WTC11 (cell line): ENCODE data around the gene METTL24.
"Not testable (repeated sequence)": the region's sequence is repeated elsewhere in the genome, so short reads cannot be mapped to it uniquely, and the experiment has no call there.

Experiments used
- NR3C1 ChIP-seq: sonication (generic); formaldehyde crosslinking; conservative IDR thresholded peaks from 2 replicates; pipeline ENCODE4 v1.8.1; 2023; ENCODE audit warnings: low read depth, mild to moderate bottlenecking, missing genetic modification reagents
- RELA ChIP-seq: sonication (generic); formaldehyde crosslinking; IDR thresholded peaks from 2 replicates; pipeline ENCODE4 v1.8.1; 2022; ENCODE audit warnings: missing genetic modification reagents, mild to moderate bottlenecking, borderline replicate concordance
- TP53 ChIP-seq: sonication (generic); formaldehyde crosslinking; IDR thresholded peaks from 2 replicates; pipeline ENCODE4 v1.8.1; 2023; ENCODE audit warnings: mild to moderate bottlenecking, missing genetic modification reagents
- ZNF121 ChIP-seq: sonication (generic); formaldehyde crosslinking; IDR thresholded peaks from 2 replicates; pipeline ENCODE4 v1.8.0; 2023; ENCODE audit warnings: missing genetic modification reagents
- ZNF423 ChIP-seq: fragments of 250-450 bp; sonication (Bioruptor Pico); IDR thresholded peaks from 2 replicates; pipeline ENCODE4 v2.1.2; 2022; ENCODE audit warnings: mild to moderate bottlenecking, moderate library complexity
- TF ChIP-seq, protein P1 (sequence below): fragments of 200-600 bp; IDR thresholded peaks from 2 replicates; pipeline ENCODE4 v1.8.0; 2022; ENCODE audit warnings: antibody characterized with exemption
- TF ChIP-seq, protein P2 (sequence below): sonication (generic); formaldehyde crosslinking; IDR thresholded peaks from 2 replicates; pipeline ENCODE4 v1.8.1; 2022; ENCODE audit warnings: mild to moderate bottlenecking, missing genetic modification reagents, moderate library complexity, borderline replicate concordance
- TF ChIP-seq, protein P3 (sequence below): sonication (generic); formaldehyde crosslinking; IDR thresholded peaks from 2 replicates; pipeline ENCODE4 v1.8.0; 2022; ENCODE audit warnings: mild to moderate bottlenecking, missing genetic modification reagents
- TF ChIP-seq, protein P4 (sequence below): sonication (generic); formaldehyde crosslinking; conservative IDR thresholded peaks from 2 replicates; pipeline ENCODE4 v1.8.1; 2022; ENCODE audit warnings: mild to moderate bottlenecking, missing genetic modification reagents
- TF ChIP-seq, protein P5 (sequence below): sonication (generic); formaldehyde crosslinking; conservative IDR thresholded peaks from 2 replicates; pipeline ENCODE4 v1.8.1; 2023; ENCODE audit warnings: mild to moderate bottlenecking, low read depth, missing genetic modification reagents, moderate library complexity
- TF ChIP-seq, protein P6 (sequence below): sonication (generic); formaldehyde crosslinking; IDR thresholded peaks from 2 replicates; pipeline ENCODE4 v1.8.1; 2022; ENCODE audit warnings: low read depth, missing genetic modification reagents, borderline replicate concordance
- TF ChIP-seq, protein P7 (sequence below): sonication (generic); formaldehyde crosslinking; IDR thresholded peaks from 2 replicates; pipeline ENCODE4 v1.8.1; 2023; ENCODE audit warnings: mild to moderate bottlenecking, moderate library complexity, missing genetic modification reagents
- TF ChIP-seq, protein P8 (sequence below): sonication (generic); formaldehyde crosslinking; IDR thresholded peaks from 2 replicates; pipeline ENCODE4 v1.8.1; 2023; ENCODE audit warnings: mild to moderate bottlenecking, missing genetic modification reagents, borderline replicate concordance
- TF ChIP-seq, protein P9 (sequence below): sonication (generic); formaldehyde crosslinking; IDR thresholded peaks from 2 replicates; pipeline ENCODE4 v1.8.1; 2023; ENCODE audit warnings: mild to moderate bottlenecking, missing genetic modification reagents

DNA sequence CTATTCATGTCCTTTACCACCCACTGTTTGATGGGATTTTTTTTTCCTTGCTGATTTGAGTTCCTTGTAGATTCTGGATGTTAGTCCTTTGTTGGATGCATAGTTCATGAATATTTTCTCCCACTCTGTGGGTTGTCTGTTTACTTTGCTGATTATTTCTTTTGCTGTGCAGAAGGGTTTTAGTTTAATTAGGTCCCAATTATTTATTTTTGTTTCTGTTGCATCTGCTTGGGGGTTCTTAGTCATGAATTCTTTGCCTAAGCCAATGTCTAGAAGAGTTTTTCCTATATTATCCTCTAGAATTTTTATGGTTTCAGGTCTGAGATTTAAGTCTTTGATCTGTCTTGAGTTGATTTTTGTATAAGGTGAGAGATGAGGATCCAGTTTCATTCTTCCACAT lies 85.4 kb downstream of the METTL24 start:
- not testable (repeated sequence) for TF ChIP-seq RELA; TP53 (CRISPR knock-in tag); ZNF121; ZNF423 (CRISPR knock-in tag); NR3C1 (CRISPR knock-in tag)
- TF ChIP-seq, protein P1, sequence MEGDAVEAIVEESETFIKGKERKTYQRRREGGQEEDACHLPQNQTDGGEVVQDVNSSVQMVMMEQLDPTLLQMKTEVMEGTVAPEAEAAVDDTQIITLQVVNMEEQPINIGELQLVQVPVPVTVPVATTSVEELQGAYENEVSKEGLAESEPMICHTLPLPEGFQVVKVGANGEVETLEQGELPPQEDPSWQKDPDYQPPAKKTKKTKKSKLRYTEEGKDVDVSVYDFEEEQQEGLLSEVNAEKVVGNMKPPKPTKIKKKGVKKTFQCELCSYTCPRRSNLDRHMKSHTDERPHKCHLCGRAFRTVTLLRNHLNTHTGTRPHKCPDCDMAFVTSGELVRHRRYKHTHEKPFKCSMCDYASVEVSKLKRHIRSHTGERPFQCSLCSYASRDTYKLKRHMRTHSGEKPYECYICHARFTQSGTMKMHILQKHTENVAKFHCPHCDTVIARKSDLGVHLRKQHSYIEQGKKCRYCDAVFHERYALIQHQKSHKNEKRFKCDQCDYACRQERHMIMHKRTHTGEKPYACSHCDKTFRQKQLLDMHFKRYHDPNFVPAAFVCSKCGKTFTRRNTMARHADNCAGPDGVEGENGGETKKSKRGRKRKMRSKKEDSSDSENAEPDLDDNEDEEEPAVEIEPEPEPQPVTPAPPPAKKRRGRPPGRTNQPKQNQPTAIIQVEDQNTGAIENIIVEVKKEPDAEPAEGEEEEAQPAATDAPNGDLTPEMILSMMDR: not testable (repeated sequence)
- TF ChIP-seq, protein P2, sequence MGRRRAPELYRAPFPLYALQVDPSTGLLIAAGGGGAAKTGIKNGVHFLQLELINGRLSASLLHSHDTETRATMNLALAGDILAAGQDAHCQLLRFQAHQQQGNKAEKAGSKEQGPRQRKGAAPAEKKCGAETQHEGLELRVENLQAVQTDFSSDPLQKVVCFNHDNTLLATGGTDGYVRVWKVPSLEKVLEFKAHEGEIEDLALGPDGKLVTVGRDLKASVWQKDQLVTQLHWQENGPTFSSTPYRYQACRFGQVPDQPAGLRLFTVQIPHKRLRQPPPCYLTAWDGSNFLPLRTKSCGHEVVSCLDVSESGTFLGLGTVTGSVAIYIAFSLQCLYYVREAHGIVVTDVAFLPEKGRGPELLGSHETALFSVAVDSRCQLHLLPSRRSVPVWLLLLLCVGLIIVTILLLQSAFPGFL (CRISPR knock-in tag): not testable (repeated sequence)
- TF ChIP-seq, protein P3, sequence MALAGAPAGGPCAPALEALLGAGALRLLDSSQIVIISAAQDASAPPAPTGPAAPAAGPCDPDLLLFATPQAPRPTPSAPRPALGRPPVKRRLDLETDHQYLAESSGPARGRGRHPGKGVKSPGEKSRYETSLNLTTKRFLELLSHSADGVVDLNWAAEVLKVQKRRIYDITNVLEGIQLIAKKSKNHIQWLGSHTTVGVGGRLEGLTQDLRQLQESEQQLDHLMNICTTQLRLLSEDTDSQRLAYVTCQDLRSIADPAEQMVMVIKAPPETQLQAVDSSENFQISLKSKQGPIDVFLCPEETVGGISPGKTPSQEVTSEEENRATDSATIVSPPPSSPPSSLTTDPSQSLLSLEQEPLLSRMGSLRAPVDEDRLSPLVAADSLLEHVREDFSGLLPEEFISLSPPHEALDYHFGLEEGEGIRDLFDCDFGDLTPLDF (CRISPR knock-in tag): not testable (repeated sequence)
- TF ChIP-seq, protein P4, sequence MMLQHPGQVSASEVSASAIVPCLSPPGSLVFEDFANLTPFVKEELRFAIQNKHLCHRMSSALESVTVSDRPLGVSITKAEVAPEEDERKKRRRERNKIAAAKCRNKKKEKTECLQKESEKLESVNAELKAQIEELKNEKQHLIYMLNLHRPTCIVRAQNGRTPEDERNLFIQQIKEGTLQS (CRISPR knock-in tag): not testable (repeated sequence)
- TF ChIP-seq, protein P5, sequence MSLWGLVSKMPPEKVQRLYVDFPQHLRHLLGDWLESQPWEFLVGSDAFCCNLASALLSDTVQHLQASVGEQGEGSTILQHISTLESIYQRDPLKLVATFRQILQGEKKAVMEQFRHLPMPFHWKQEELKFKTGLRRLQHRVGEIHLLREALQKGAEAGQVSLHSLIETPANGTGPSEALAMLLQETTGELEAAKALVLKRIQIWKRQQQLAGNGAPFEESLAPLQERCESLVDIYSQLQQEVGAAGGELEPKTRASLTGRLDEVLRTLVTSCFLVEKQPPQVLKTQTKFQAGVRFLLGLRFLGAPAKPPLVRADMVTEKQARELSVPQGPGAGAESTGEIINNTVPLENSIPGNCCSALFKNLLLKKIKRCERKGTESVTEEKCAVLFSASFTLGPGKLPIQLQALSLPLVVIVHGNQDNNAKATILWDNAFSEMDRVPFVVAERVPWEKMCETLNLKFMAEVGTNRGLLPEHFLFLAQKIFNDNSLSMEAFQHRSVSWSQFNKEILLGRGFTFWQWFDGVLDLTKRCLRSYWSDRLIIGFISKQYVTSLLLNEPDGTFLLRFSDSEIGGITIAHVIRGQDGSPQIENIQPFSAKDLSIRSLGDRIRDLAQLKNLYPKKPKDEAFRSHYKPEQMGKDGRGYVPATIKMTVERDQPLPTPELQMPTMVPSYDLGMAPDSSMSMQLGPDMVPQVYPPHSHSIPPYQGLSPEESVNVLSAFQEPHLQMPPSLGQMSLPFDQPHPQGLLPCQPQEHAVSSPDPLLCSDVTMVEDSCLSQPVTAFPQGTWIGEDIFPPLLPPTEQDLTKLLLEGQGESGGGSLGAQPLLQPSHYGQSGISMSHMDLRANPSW (CRISPR knock-in tag): not testable (repeated sequence)
- TF ChIP-seq, protein P6, sequence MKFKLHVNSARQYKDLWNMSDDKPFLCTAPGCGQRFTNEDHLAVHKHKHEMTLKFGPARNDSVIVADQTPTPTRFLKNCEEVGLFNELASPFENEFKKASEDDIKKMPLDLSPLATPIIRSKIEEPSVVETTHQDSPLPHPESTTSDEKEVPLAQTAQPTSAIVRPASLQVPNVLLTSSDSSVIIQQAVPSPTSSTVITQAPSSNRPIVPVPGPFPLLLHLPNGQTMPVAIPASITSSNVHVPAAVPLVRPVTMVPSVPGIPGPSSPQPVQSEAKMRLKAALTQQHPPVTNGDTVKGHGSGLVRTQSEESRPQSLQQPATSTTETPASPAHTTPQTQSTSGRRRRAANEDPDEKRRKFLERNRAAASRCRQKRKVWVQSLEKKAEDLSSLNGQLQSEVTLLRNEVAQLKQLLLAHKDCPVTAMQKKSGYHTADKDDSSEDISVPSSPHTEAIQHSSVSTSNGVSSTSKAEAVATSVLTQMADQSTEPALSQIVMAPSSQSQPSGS (CRISPR knock-in tag): not testable (repeated sequence)
- TF ChIP-seq, protein P7, sequence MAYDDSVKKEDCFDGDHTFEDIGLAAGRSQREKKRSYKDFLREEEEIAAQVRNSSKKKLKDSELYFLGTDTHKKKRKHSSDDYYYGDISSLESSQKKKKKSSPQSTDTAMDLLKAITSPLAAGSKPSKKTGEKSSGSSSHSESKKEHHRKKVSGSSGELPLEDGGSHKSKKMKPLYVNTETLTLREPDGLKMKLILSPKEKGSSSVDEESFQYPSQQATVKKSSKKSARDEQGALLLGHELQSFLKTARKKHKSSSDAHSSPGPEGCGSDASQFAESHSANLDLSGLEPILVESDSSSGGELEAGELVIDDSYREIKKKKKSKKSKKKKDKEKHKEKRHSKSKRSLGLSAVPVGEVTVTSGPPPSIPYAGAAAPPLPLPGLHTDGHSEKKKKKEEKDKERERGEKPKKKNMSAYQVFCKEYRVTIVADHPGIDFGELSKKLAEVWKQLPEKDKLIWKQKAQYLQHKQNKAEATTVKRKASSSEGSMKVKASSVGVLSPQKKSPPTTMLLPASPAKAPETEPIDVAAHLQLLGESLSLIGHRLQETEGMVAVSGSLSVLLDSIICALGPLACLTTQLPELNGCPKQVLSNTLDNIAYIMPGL (CRISPR knock-in tag): not testable (repeated sequence)
- TF ChIP-seq, protein P8, sequence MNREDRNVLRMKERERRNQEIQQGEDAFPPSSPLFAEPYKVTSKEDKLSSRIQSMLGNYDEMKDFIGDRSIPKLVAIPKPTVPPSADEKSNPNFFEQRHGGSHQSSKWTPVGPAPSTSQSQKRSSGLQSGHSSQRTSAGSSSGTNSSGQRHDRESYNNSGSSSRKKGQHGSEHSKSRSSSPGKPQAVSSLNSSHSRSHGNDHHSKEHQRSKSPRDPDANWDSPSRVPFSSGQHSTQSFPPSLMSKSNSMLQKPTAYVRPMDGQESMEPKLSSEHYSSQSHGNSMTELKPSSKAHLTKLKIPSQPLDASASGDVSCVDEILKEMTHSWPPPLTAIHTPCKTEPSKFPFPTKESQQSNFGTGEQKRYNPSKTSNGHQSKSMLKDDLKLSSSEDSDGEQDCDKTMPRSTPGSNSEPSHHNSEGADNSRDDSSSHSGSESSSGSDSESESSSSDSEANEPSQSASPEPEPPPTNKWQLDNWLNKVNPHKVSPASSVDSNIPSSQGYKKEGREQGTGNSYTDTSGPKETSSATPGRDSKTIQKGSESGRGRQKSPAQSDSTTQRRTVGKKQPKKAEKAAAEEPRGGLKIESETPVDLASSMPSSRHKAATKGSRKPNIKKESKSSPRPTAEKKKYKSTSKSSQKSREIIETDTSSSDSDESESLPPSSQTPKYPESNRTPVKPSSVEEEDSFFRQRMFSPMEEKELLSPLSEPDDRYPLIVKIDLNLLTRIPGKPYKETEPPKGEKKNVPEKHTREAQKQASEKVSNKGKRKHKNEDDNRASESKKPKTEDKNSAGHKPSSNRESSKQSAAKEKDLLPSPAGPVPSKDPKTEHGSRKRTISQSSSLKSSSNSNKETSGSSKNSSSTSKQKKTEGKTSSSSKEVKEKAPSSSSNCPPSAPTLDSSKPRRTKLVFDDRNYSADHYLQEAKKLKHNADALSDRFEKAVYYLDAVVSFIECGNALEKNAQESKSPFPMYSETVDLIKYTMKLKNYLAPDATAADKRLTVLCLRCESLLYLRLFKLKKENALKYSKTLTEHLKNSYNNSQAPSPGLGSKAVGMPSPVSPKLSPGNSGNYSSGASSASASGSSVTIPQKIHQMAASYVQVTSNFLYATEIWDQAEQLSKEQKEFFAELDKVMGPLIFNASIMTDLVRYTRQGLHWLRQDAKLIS: not testable (repeated sequence)
- TF ChIP-seq, protein P9, sequence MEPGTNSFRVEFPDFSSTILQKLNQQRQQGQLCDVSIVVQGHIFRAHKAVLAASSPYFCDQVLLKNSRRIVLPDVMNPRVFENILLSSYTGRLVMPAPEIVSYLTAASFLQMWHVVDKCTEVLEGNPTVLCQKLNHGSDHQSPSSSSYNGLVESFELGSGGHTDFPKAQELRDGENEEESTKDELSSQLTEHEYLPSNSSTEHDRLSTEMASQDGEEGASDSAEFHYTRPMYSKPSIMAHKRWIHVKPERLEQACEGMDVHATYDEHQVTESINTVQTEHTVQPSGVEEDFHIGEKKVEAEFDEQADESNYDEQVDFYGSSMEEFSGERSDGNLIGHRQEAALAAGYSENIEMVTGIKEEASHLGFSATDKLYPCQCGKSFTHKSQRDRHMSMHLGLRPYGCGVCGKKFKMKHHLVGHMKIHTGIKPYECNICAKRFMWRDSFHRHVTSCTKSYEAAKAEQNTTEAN (CRISPR knock-in tag): not testable (repeated sequence)
